B cell (primary cell): ENCODE results near the gene PDCD7. TPM values are rescaled to one million over a fixed set of nuclear protein-coding genes. Genes with fewer than 3 reads are reported as not detected.
"Not testable (repeated sequence)": the region's sequence is repeated elsewhere in the genome, so short reads cannot be mapped to it uniquely, and the experiment has no call there.

Source experiments
- ATAC-seq: fragments of 200-7000 bp; cut with Tn5 transposase; one replicate; pipeline ENCODE4 v1.10.0; 2021; ENCODE audit warnings: low read depth, mild to moderate bottlenecking, moderate number of reproducible peaks, moderate library complexity
- CTCF ChIA-PET: fragments of 350-600 bp; sonication (Branson Sonifier 250); formaldehyde crosslinking; loops from one replicate; lab custom pipeline; 2021; ENCODE audit warnings: antibody characterized with exemption, inconsistent platforms; lab: Charles Lee
- POLR2A ChIA-PET: fragments of 350-600 bp; sonication (Branson Sonifier 250); formaldehyde crosslinking; loops from one replicate; lab custom pipeline; 2021; ENCODE audit warnings: antibody characterized with exemption; lab: Charles Lee
- DNase-seq: peaks from one replicate; pipeline ENCODE4 v3.0.0; 2013
- H2AFZ ChIP-seq: 2 replicates; pipeline ENCODE4 v1.6.1; 2012; ENCODE audit warnings: mild to moderate bottlenecking, low read depth, low read length; ENCODE audit not compliant: insufficient read depth, poor library complexity, severe bottlenecking
- H3K27ac ChIP-seq, 2 donors: 1 replicate in 1 of 2; 2 replicates in 1 of 2; pipeline ENCODE4 v1.5.1; 2012 to 2013; ENCODE audit warnings: low read length in 2 of 2, mild to moderate bottlenecking in 2 of 2, moderate library complexity in 1 of 2
- H3K27me3 ChIP-seq, 4 experiments: fragments of 200-600 bp in 1 of 4; sonication (generic) in 1 of 4; replicated peaks in 1 of 4; 1 replicate in 2 of 4; 2 replicates in 2 of 4; pipeline versions ENCODE4 v1.6.1 to v1.7.0; 2013 to 2016; ENCODE audit warnings: low read length in 3 of 4, mild to moderate bottlenecking in 2 of 4, mixed read lengths in 1 of 4, moderate library complexity in 1 of 4; ENCODE audit not compliant: insufficient read depth in 4 of 4, control insufficient read depth in 3 of 4; ENCODE audit errors: control extremely low read depth in 1 of 4
- H3K36me3 ChIP-seq, 2 experiments: replicated peaks in 1 of 2; 1 replicate in 1 of 2; 2 replicates in 1 of 2; pipeline versions ENCODE4 v1.6.1 to v1.7.1; 2013; ENCODE audit warnings: low read length in 1 of 2; ENCODE audit not compliant: insufficient read depth in 2 of 2, control insufficient read depth in 1 of 2; ENCODE audit errors: control extremely low read depth in 1 of 2, extremely low read depth in 1 of 2
- H3K4me1 ChIP-seq, 2 donors: fragments of 200-600 bp in 1 of 2; sonication (generic) in 1 of 2; 1 replicate in 1 of 2; 2 replicates in 1 of 2; pipeline versions ENCODE4 v1.5.1 to v1.6.1; 2013 to 2017; ENCODE audit warnings: low read length in 2 of 2; ENCODE audit not compliant: control insufficient read depth in 2 of 2, insufficient read depth in 2 of 2
- H3K4me2 ChIP-seq: replicated peaks from 2 replicates; pipeline ENCODE3; 2012; ENCODE audit warnings: mild to moderate bottlenecking, low read depth, low read length; ENCODE audit not compliant: poor library complexity, severe bottlenecking
- H3K4me3 ChIP-seq, 5 experiments: fragments of 200-600 bp in 1 of 5; sonication (generic) in 1 of 5; 1 replicate in 3 of 5; 2 replicates in 2 of 5; pipeline versions ENCODE4 v1.5.1 to v1.7.0; 2011 to 2016; ENCODE audit warnings: low read length in 4 of 5, mild to moderate bottlenecking in 4 of 5, low read depth in 2 of 5, control low read depth in 1 of 5, moderate library complexity in 1 of 5; ENCODE audit not compliant: insufficient read depth in 1 of 5; ENCODE audit errors: control extremely low read depth in 1 of 5, extremely low read depth in 1 of 5
- H3K79me2 ChIP-seq: fragments of 200-600 bp; sonication (generic); one replicate; pipeline ENCODE4 v1.6.0; 2016; ENCODE audit warnings: low read length; ENCODE audit not compliant: control insufficient read depth, insufficient read depth
- H3K9ac ChIP-seq: fragments of 200-600 bp; sonication (generic); 2 replicates; pipeline ENCODE4 v1.6.1; 2017; ENCODE audit warnings: mild to moderate bottlenecking, low read length, moderate library complexity
- H3K9me3 ChIP-seq, 3 donors: one replicate each; pipeline versions ENCODE4 v1.6.1 to v1.7.1; 2013; ENCODE audit warnings: low read length in 2 of 3; ENCODE audit not compliant: control insufficient read depth in 2 of 3, insufficient read depth in 1 of 3; ENCODE audit errors: control extremely low read depth in 1 of 3
- H4K20me1 ChIP-seq: 2 replicates; pipeline ENCODE4 v1.6.0; 2012; ENCODE audit warnings: mild to moderate bottlenecking, low read length; ENCODE audit not compliant: insufficient read depth, control insufficient read depth, poor library complexity, severe bottlenecking
- H3K27ac Mint-ChIP-seq: one replicate; pipeline ENCODE4 v1.8.0; 2021; ENCODE audit warnings: mixed read lengths
- H3K27me3 Mint-ChIP-seq: one replicate; pipeline ENCODE4 v1.8.0; 2021; ENCODE audit warnings: mixed read lengths
- H3K4me1 Mint-ChIP-seq: one replicate; pipeline ENCODE4 v1.8.0; 2021; ENCODE audit warnings: mixed read lengths
- H3K4me3 Mint-ChIP-seq: one replicate; pipeline ENCODE4 v1.8.0; 2021; ENCODE audit warnings: mixed read lengths
- H3K9me3 Mint-ChIP-seq: one replicate; pipeline ENCODE4 v1.8.0; 2022; ENCODE audit warnings: mixed read lengths; ENCODE audit not compliant: insufficient read depth
- EZH2 ChIP-seq: IDR thresholded peaks from 2 replicates; pipeline ENCODE4 v1.6.1; 2012; ENCODE audit warnings: borderline replicate concordance, low read depth, mild to moderate bottlenecking, moderate library complexity, low read length; ENCODE audit not compliant: insufficient read depth, poor library complexity, severe bottlenecking
- WGBS: methylation state at CpG from one replicate; pipeline ENCODE4 v1.1.5; 2013; ENCODE audit warnings: missing lambda C conversion rate; ENCODE audit not compliant: insufficient coverage; 5-methylcytosine and 5-hydroxymethylcytosine counted together
- intact Hi-C: fragments of 100-400 bp; cut with micrococcal nuclease; formaldehyde crosslinking; loops from one replicate; pipeline ENCODE4 v1.10.0; 2022
- polyA plus RNA-seq: library from polyadenylated mRNA; depleted of rRNA; stranded (reverse); fragments of >200 nt; gene quantifications from 2 replicates; pipeline ENCODE4 v1.2.3, GENCODE V29; 2012
- total RNA-seq, 2 donors: library from RNA; stranded (reverse); fragments of 120-200 nt in 1 of 2; gene quantifications; 1 replicate in 1 of 2; 2 replicates in 1 of 2; pipeline versions ENCODE4 v1.2.3 to v1.2.4, GENCODE V29; 2013 to 2022
- TF ChIP-seq, protein P1 (sequence below): fragments of 200-600 bp; IDR thresholded peaks from one replicate; pipeline ENCODE4 v1.8.0; 2022; ENCODE audit warnings: antibody characterized with exemption, mild to moderate bottlenecking

Gene PDCD7
- total and polyA plus RNA-seq, 2 donors (not counting 1 experiment from before 2014, with no cell fraction given): 34.6 to 47.0 TPM

GRCh38 chr15:65095011-65095746, 38.4 kb downstream of the PDCD7 start:
- TF ChIP-seq, protein P1, sequence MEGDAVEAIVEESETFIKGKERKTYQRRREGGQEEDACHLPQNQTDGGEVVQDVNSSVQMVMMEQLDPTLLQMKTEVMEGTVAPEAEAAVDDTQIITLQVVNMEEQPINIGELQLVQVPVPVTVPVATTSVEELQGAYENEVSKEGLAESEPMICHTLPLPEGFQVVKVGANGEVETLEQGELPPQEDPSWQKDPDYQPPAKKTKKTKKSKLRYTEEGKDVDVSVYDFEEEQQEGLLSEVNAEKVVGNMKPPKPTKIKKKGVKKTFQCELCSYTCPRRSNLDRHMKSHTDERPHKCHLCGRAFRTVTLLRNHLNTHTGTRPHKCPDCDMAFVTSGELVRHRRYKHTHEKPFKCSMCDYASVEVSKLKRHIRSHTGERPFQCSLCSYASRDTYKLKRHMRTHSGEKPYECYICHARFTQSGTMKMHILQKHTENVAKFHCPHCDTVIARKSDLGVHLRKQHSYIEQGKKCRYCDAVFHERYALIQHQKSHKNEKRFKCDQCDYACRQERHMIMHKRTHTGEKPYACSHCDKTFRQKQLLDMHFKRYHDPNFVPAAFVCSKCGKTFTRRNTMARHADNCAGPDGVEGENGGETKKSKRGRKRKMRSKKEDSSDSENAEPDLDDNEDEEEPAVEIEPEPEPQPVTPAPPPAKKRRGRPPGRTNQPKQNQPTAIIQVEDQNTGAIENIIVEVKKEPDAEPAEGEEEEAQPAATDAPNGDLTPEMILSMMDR: no peak
- no peak for TF ChIP-seq EZH2
- no peaks in the 10 kb centered on the region for H3K9me3 Mint-ChIP-seq
- Histone ChIP-seq H4K20me1 (no peaks in the 10 kb centered on the region), H3K4me1 (no peaks in the 10 kb centered on the region), H3K4me3 (no peak overlapping the region), H3K27me3 (no peaks in the 10 kb centered on the region), H3K4me2 (no peak overlapping the region), H3K79me2 (no peaks in the 10 kb centered on the region), H2AFZ (no peak overlapping the region), H3K27ac (no peak overlapping the region), H3K9me3 (no peaks in the 10 kb centered on the region), H3K36me3 (peaks cover 1 to 16% of the 10 kb centered on the region in 2 experiments), H3K9ac (no peak overlapping the region)
- intact Hi-C loops: no loop called here
- WGBS: 100% methylated on average over 3 of the region's 5 CpGs
- no peaks in the 10 kb centered on the region for H3K27me3 Mint-ChIP-seq
- H3K27ac Mint-ChIP-seq: no peak overlapping the region
- ChIA-PET POLR2A (no interaction called here), CTCF (no interaction called here)
- H3K4me3 Mint-ChIP-seq: no peak overlapping the region
- H3K4me1 Mint-ChIP-seq: no peaks in the 10 kb centered on the region
- ATAC-seq (no peak), DNase-seq (no peak)

DNA sequence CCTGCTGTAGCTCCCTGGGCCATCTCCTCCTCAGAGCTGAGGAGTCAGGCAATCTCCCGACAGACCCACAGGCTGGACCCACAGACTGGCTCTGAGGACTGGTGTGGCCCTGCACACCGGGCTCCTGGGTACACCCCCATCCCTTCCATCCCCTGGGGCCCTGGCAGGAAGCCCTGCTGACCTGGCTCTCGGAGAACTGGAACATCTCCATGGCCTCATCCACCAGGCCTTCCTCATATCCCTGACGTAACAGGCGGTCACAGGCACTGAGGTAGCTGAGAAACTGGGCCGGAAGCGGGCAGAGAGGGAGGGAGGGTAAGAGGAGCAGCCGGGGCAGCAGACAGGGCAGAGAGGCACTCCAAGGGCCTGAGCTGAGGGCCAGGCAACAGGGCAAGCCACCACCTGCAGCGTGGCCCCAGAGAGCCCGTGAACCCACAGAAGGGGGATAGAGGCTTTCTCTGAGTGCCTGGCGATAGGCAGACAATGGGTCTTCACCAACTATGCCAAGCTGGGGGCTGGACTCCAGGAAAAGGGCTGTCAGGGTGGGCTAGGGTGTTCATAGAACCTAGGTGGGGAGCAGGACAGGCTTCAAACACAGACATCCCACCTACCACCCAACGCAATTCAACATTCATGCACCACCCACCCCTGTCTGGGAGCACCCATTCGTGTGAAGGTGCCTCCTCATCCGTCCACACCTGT, 39.2 kb downstream of the PDCD7 start:
- ATAC-seq: no peak
- intact Hi-C loops: no loop called here
- no peaks in the 10 kb centered on the region for H3K27me3 Mint-ChIP-seq
- WGBS: over 99% methylated on average over 13 of the region's 14 CpGs
- Histone ChIP-seq H3K36me3 (peaks cover 1 to 16% of the 10 kb centered on the region in 2 experiments), H3K9ac (no peak overlapping the region), H3K9me3 (no peaks in the 10 kb centered on the region), H2AFZ (no peak overlapping the region), H4K20me1 (no peaks in the 10 kb centered on the region), H3K27ac (no peak overlapping the region), H3K4me3 (no peak overlapping the region), H3K79me2 (no peaks in the 10 kb centered on the region), H3K4me2 (no peak overlapping the region), H3K4me1 (no peaks in the 10 kb centered on the region), H3K27me3 (no peaks in the 10 kb centered on the region)
- ChIA-PET CTCF (no interaction called here), POLR2A (no interaction called here)
- no peak overlapping the region for H3K27ac Mint-ChIP-seq
- H3K4me1 Mint-ChIP-seq: no peaks in the 10 kb centered on the region
- no peaks in the 10 kb centered on the region for H3K9me3 Mint-ChIP-seq
- no peak for DNase-seq
- TF ChIP-seq, protein P1: no peak
- TF ChIP-seq EZH2: no peak
- H3K4me3 Mint-ChIP-seq: no peak overlapping the region

DNA sequence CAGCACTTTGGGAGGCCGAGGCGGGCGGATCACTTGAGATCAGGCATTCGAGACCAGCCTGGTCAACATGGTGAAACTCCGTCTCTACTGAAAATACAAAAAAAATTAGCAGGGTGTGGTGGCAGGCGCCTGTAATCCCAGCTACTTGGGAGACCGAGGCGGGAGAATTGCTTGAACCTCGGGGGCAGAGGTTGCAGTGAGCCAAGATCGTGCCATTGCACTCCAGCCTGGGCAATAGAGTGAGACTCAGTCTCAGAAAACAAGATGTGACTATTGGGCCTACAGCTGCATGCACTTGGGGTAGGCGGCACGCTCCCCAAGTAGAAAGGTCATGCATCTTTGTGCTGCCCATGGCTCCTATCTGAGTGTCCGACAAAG, 39.8 kb downstream of the PDCD7 start:
- H3K9ac ChIP-seq, H3K9me3 Mint-ChIP-seq, H3K27me3 ChIP-seq, H3K79me2 ChIP-seq, H3K4me3 ChIP-seq, DNase-seq, H3K27ac ChIP-seq, POLR2A ChIA-PET, H3K4me1 Mint-ChIP-seq, H4K20me1 ChIP-seq, H3K4me3 Mint-ChIP-seq, intact Hi-C loops, CTCF ChIA-PET, H3K27me3 Mint-ChIP-seq, H3K36me3 ChIP-seq, H3K27ac Mint-ChIP-seq, H3K9me3 ChIP-seq, H2AFZ ChIP-seq, H3K4me1 ChIP-seq, H3K4me2 ChIP-seq, ATAC-seq: not testable (repeated sequence)
- 98% methylated on average over 12 of the region's 13 CpGs for WGBS
